ENCODE measurements around the gene BCR.

BCR gene

DNA sequence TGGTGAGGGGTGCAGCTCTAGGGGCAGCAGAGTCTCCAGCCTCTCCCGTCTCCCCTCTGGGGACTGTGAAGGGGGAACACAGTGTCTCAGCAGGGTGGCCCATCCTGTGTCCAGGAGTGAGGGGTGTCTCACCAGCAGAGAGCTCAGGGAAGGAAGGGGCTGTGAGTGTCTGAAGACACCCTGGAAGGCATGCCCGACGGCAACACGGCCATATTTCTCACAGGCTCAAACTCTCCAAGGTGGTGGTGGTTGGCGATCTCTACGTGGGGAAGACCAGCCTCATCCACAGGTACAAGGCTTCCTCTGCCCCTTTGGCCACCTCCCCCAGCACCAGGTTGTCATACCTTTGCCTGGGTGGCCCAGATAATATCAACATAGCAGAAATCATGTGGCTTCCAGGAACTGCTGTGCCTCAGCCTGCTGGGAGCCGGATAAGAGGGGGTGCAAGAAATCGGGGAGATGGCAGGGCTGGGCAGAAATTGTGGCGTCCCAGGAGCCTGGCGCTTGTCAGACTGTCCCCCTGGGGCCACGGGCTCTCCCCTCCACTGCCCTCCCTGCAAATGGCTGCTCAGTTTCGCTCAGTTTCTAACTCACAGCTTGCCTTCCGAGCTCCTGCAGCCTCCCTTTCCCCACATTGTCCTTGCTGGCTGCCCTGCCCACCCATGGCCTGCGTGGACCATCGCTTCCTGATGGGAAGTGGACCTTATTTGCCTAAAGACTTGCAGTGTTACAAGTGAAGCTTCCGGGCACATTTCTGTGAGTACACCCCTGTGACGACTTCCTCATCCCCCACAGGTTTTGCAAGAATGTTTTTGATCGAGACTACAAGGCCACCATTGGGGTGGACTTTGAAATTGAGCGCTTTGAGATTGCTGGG lies 27.8 kb upstream of the BCR start:
- peak; percentile 74 for DNase-seq

DNA sequence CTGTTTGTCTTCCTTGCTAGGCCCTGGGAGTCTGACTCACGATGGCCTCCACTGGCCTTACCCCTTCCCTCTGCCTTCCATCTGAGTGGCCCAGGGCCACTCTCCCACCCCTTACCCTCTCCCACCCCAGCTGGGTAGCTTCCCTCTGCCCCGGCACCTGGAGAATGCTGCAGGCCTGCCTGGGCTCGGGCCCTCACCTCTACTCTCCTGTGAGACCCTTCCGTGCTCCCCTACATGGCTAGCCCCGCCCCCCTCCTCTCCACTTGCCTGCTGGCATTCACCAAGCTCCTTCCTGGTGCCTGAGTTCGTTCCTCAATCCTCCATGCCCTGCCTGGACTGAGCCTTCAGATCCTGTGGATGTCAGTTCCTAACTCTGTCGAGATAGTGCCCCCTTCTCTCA lies 26.3 kb upstream of the BCR start:
- DNase-seq: no peak

DNA sequence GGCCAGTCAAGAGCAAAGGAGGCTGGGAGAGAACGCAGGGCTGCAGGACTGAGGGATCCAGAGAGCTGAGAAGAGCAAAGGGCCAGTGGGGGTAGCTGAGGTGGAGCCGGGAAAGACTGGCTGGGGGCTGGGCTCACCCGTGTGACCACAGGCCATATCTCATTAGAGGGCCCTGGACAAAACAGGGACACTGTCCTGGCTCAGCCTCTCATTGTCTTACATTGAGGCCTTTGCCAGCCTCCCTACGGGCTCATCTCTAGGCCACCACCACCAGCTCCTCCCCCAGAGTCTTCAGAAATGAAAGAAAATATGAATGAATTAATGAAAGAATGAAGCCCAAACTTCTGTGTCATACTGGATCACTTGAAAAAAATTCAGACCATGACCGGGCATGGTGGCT lies 25.8 kb upstream of the BCR start:
- no peak for DNase-seq

DNA sequence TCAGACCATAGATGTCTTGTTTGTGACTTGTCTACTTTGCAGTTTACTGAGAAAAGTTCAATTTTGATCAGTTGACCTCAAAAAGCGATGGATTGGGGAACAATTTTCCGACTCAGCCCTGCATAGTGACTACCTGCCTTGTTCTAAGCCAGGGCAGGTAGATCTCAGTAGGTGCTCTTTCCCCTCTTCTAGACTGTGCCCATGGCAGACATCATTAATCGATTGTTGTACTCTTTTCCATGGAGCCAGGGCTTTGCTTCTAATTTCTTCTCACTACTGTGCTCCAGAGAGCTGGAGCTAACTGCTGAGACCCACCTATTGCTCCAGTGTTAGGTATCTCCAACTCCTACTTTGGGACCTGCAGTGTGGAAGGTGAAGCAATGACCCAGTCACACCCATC lies 25.2 kb upstream of the BCR start:
- DNase-seq: no peak

DNA sequence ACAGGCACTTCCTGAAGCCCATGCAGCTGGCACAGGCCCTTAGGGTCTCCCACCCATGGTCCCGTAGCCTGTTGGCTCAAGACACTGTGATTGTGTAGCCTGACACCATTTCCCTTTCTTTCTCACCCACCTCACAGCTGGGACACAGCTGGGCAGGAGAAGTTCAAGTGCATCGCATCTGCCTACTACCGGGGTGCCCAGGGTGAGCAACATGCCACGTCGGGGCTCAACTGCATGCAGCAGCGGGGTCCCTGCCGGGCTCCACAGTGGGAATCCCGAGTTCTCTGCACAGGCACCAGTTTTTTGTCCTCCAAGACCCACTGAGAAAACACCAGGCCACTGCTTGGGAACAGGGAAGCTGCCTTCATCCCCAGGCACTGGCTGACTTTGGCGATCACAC lies 24.5 kb upstream of the BCR start:
- no peak for DNase-seq

DNA sequence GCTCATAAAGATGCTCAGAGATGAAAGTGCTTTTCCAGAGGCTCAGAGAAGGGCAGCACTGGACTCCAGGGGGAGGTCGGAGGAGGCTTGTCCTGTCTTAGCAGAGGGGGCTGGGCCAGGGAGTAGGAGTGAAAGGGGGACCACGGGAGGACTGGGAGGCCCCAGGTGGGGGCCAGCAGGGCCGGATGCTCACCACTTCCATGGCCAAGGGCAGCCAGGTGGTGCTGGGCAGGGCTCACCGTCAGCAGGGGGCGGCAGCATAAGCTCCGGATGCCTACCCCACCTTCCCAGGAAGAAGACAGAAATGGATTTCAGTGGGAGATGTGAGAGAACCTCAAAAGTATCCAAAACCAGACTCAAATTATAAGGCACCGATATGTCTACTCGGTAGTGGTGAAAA lies 24.0 kb upstream of the BCR start:
- no peak for DNase-seq

DNA sequence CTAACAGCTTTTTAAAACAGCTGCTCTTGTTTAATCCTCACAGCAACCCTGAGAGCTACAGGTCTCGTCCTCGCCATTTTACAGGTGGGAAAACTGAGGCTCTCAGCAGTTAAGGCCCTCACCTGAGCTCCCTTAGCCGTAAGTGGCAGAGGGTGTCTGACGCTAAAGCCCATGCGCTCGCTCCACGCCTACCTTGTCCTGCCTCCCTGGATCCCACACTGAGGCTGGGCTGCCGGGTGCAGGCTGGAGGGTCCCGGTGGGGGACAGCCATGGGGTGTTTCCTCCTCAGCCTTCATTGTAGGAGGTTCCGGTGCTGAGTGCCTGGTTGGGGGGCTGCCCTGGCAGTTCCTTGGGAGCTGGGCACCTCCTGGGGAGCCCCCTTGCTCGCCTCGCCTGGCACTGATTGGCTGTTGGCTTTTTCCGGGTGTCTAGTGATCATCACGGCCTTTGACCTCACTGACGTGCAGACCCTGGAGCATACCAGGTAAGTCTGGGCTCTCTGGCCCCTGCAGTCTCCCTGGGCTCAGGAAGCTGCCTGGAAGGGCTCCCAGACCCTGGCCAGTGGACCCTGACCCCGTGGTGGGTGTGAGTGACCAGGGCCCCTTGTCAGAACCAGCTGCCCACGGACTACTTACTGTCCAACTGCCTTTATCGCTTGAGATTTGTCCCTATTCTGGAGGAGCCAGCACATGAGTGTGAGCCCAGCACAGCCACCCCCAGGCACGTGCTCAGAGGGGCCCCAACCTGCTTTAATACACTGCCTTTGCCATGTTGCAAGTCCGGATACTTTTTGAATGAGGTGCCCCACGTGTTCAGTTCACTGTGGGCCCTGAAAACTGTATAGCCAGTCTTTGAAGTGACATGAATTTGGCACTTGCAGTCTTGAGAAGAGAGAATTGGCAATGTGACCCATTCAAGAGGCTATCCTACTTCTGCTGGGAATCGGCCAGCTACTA lies 22.5 kb upstream of the BCR start:
- DNase-seq: no peak

DNA sequence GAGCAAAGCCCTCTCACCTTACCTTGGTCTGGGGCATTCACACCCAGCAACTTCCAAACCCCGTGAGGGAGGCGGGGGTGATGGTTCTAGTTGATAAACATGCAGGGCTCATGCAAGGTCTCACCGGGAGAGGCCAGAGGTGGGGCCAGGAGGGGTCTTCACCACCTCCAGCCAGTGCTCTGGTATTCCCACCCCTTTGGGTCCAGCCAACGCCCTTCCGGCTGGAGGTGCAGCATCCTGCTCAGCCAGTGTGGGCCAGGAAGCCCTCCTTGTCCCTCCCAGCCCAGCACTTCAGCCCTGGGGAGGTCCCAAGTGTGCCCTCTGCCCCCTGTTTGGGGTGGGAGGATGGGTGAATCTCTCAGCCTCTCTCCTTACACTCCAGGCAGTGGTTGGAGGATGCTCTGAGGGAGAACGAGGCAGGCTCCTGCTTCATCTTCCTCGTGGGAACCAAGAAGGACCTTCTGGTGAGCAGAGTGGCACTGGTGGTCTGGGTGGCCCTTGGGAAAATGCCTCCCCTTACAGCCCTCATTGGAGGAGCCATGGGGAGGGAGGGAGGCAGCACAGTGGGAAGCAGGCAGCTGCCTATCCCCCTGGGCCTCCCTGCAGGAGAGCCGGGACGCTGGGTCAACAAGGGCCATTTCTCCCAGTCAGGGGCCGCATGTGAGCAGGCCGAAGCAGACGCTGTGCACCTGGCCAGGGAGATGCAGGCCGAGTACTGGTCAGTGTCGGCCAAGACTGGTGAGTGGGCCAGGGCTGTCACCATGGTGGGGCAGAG lies 21.6 kb upstream of the BCR start:
- DNase-seq: no peak

DNA sequence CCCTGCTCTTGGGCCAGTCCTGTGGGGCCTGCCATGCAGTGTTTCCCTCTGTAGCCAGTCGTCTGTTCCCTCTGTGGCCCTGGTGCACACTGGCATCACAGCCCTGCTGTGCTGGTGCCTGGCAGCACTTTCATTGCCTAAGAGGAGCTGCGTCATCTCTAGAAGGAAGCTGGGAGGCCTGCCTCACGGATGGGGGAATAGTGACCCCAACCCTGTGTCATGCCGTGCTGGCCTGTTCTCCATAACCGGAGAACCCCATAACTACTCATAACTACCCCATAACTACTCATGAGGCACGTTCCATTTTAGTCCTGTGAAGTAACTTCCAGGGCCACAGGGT lies 21.0 kb upstream of the BCR start:
- no peak for DNase-seq

DNA sequence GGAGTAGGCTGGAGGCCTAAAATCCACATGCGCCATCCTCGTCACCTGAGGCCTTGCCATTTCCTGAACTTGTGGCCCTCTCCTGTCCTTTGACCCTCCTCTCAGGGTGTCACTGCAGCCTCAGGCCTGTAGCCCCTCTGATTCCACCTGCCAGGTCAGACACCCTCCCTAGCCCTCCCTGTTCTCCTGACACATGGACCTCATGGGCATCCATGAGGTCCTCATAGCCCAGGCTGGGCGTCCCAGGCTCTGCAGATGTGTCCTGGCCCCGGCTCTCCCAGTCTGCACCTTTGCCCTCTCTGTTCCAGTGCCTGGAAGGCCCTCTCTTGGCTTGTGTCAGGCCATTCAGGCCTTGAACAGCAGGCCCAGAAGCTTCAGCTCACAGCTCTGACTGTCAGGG lies 19.3 kb upstream of the BCR start:
- no peak for DNase-seq

DNA sequence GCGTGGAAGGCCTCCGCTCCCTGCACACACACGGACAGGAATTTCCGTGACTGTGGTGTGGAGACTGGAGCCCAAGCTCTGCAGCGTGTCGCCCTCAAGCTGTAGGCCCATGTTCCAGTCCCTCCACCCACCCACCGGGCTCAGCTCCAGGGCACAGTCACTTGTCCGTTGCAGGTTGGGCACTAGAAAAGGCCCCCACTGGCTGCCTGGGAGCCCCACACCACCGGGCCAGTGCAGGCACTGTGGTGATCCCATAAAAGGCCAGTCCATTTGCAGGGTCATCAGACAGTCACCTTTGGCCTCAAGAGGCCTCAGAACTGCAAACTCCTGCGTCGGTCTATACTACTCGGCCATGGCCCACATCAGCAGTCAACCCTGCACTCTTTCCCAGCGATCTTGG lies 18.7 kb upstream of the BCR start:
- no peak for DNase-seq

DNA sequence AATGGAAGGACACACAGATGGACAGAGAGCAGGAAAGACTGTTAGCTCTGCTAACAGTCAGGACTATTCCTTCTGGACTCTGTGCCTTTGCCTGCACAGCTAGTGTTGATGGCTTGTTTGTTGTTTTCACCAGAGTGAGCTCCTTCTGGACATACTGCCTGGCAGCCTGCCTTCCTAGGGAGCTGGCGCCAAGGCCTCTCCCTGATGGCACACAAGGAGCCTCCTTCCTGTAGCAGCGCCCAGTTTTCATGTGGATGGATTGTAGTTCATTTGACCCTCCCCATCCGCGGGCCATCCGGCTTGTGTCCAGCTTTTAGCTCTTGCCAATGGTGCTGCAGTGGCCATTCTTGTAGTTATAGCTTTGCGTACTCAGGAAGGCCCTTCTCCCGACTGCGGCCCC lies 16.6 kb upstream of the BCR start:
- no peak for DNase-seq

DNA sequence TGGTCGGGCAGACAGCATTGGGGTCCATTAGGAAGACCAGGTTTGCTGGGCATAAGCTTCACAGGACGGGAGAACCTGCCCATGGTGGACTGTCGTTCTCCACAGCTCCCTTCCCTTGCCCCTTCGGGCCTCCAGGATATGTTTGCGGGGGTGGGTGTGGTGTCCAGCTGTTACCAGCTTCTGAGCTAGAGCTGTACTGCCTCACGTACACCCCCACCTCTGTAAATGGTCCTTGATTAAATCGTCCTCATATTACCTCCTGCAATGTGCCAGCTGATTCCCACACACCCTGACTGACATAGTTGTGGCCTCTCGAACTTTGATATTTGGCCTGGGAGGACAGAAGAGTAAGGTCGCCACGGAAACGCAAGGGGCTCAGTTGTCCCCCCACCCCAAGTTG lies 16.2 kb upstream of the BCR start:
- no peak for DNase-seq

DNA sequence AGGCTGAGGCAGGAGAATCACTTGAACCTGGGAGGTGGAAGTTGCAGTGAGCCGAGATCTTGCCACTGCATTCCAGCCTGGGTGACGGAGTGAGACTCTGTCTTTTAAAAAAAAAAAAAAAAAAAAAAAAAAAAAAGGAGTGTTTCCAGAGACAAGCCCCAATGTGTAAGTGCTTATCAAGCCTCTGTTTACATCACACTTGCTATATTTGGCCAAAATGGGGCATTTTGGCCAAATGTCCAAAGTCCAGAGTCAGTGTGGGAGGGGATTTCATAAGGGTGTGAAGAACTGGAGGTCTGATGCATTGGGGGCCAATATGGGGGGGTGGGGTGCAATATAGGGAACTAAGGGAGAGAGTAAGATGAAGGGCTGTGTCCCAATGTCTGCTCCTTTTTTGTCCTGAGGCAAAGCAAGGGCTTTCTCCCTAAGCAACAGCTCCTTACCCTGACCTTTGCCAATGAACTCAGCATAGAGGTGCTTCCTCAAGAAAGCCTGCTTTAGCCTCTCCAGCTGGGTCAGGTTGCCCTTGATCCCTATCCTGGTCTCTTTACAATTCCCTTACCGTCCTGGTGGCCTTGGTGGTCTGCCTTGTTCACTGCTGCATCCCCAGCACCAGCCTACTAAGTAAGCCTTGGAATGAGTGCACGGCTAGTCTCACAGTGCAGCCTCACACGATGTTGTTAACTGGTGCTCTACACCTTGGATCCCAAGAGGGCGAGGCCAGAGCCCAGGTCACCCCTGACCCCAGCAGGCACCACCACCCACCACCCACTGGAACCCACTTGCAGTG lies 14.1 kb upstream of the BCR start:
- DNase-seq: no peak

DNA sequence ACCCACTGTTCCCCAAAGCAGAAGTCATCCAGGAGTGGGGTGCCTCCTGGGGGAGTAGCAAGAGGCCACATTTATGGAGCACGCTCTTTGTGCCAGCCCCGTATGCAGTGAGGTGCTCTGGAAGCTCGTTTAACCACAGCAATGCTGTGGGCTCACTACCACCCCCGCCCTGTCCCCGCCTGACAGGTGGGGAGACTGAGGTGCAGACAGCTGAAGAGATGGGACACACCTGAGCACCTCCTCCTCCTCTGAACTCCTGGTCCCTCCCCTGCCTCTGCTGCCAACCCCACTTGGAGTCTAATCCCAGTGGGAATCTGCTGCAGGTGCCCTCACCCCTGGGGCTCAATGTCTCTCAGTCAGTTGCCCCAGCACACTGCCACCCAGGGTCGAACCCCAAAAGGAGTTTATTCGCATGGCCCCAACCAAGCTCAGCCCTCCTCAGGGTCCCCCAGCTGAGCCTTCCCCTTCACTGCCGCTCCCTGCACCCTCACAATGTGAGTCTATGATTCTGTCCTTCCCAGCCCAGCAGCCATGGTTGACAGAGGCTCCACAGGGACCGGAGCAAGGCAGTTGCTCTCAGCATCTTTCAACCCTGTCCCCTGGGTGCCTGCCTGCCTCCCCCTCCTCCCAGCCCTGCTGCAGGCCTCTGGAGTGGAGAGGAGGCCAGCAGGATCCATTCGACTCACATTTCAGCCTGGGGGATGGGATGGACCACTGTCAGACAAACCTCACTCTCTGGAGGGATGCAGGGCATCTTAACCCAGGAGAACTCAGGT lies 13.3 kb upstream of the BCR start:
- DNase-seq: no peak

DNA sequence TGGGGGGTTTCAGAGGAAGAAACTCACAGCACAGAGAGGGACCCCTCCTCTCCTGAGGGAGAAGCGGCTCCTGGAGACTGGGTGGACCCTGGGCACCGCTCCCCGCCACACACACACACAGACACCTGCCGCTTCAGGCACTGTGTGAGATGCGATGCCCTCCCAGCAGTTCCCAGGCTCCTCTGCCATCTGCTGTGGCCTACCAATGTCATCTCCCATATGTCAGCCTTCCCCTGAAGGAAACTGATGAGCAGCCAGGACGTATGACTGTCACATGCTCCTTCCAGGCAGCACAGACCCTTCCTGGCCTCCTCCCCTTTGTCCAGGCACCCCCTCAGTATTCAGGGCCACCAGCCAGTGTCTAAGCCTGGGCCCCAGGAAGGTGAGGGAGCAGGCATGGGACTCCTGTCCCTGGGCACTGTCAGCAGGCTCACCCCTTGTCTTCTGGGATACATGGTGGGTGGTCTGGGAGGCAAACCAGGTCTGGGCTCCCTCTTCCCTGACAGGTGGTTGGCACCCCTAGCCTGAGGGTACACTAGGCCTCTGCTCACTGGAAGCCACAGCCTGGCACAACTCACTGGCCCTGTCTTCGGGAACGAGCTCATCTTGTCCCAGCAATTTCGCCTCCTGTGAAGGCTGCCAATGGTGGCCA lies 11.8 kb upstream of the BCR start:
- DNase-seq: no peak

DNA sequence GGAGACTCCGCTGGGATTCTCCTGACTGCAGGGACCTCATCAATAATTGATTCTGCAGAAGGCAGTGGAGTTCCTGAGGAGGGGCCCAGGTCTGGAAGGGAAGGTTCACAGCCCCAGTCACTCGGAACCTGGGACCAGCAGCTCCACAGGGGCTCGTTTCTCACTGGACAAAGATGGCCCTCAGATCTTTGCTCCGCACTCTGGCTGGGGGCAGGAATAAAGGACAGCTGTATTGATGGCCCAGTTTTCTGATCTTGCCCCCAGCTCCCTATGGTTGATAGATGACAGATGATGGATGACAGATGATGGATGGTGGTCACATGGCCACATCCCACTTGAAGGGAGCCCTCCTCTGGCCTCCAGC lies 11.3 kb upstream of the BCR start:
- DNase-seq: no peak

DNA sequence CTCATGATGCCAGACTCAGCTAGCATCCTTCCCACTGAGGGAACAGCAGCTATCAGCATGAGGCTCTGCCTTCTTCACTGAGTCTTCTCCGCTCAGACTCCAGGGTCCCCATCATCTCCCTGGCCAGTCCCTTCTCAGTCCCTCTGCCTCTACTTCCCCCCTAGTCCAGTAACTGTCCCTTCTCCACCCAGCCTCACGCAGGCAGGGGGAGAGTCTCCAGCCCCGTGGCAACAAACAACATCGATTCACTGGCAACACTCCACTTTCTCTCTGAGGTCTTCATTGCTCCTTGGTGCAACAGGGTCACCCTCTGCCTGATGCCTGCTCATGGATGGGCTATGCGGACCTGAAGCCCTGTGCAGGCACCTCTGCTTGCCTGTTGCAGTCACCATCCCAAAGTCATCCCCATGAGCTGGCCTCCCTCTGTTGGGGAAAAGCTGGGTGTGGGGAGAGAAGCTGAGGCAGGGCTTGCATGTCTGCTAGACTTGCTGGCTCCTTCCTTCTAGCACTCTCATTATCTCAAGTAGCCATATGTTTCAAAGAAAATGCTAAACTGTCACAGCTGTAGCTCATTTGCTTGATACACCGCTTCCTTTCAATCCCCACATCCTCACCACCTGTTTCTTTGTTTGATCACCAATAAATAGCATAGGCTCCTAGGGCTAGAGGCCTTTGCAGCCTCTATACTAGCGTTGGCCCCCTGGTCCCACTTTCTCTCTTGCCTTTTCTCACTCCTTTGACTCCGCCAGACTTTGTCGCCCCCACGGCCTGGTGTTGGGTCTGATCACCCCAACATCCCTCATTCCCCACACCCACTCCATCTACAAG lies 4.3 kb upstream of the BCR start:
- no peak for DNase-seq

DNA sequence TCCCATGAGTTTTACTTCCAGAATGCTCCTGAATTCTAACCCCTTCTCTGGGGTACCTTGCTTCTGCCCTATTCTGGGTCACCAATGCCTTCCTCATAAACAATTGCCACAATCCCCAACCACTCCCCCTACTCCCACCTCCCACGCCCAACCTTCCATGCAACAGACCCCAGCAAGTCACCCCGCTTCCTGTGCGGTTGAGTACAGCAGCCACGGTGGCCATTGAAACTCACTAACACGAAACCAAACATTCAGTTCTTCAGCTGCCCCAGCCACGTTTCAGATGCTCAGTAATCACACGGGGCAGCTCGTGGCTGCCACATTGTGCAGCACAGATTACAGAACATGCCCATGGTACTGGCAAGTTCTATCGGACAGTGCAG lies 3.7 kb upstream of the BCR start:
- DNase-seq: no peak

DNA sequence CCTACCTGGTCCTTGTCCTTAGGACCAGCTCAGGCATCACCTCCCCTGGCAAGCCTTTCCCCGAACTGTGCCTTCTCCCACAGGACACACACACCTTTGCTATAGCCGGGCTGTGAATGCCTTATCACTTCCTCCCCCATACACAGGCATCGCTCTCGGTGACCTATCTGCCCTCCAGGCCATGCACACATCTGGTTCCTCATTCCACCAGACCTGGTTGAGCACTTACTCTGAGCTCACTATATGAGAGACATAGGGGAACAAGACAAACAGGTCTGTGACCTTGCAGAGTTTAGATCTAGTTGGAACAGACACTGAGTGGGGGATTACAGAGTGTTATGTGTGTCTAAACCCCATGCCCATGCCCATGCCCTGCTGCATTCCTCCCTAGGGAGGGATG lies 3.1 kb upstream of the BCR start:
- DNase-seq: no peak
